ENCODE measurements around the gene ACER2. TPM values are rescaled to one million over a fixed set of nuclear protein-coding genes. Genes with fewer than 3 reads are reported as not detected.
"Not testable (repeated sequence)": the region's sequence is repeated elsewhere in the genome, so short reads cannot be mapped to it uniquely, and the experiment has no call there.

Gene ACER2
- 3.4 TPM for total RNA-seq

GRCh38 chr9:19408693-19409400 lies at the start of gene ACER2:
Gene ACER2 (plus strand): TSS chr9:19409009. CDS start chr9:19409085, 76 bp downstream.
- DNase-seq (ENCODE audit: low spot score) = peak; percentile 94

- DNase-seq (ENCODE audit: low spot score) = no peak
Measured at GRCh38 chr9:19369107-19369506, 39.7 kb upstream of the ACER2 start.

GRCh38 chr9:19371942-19372341 lies 36.9 kb upstream of the ACER2 start:
- DNase-seq (ENCODE audit: low spot score) = no peak

GRCh38 chr9:19372567-19372966 lies 36.2 kb upstream of the ACER2 start:
- no peak for DNase-seq (ENCODE audit: low spot score)

GRCh38 chr9:19373527-19373926 lies 35.3 kb upstream of the ACER2 start:
- DNase-seq (ENCODE audit: low spot score) = no peak

- no peak for DNase-seq (ENCODE audit: low spot score)
Measured at GRCh38 chr9:19375538-19375937, 33.3 kb upstream of the ACER2 start.

GRCh38 chr9:19376931-19377330 lies 31.9 kb upstream of the ACER2 start:
- DNase-seq (ENCODE audit: low spot score) = no peak

- no peak for DNase-seq (ENCODE audit: low spot score)
Measured at GRCh38 chr9:19378164-19378563, 30.6 kb upstream of the ACER2 start.

- no peak for DNase-seq (ENCODE audit: low spot score)
Measured at GRCh38 chr9:19378647-19379046, 30.2 kb upstream of the ACER2 start.

GRCh38 chr9:19379283-19379682 lies 29.5 kb upstream of the ACER2 start:
- no peak for DNase-seq (ENCODE audit: low spot score)

- DNase-seq (ENCODE audit: low spot score) = peak; percentile 20
Measured at GRCh38 chr9:19379697-19380046, 29.1 kb upstream of the ACER2 start.

GRCh38 chr9:19380826-19381075 lies 28.1 kb upstream of the ACER2 start:
- DNase-seq (ENCODE audit: low spot score) = no peak

- DNase-seq (ENCODE audit: low spot score) = no peak
Measured at GRCh38 chr9:19381656-19382055, 27.2 kb upstream of the ACER2 start.

GRCh38 chr9:19385212-19385611 lies 23.6 kb upstream of the ACER2 start:
- DNase-seq (ENCODE audit: low spot score) = not testable (repeated sequence)

- no peak for DNase-seq (ENCODE audit: low spot score)
Measured at GRCh38 chr9:19385786-19386501, 22.9 kb upstream of the ACER2 start.

- DNase-seq (ENCODE audit: low spot score) = no peak
Measured at GRCh38 chr9:19386502-19387044, 22.2 kb upstream of the ACER2 start.

GRCh38 chr9:19387317-19387716 lies 21.5 kb upstream of the ACER2 start:
- DNase-seq (ENCODE audit: low spot score) = no peak

- not testable (repeated sequence) for DNase-seq (ENCODE audit: low spot score)
Measured at GRCh38 chr9:19389539-19389938, 19.3 kb upstream of the ACER2 start.

- no peak for DNase-seq (ENCODE audit: low spot score)
Measured at GRCh38 chr9:19397845-19398244, 11.0 kb upstream of the ACER2 start.

- DNase-seq (ENCODE audit: low spot score) = not testable (repeated sequence)
Measured at GRCh38 chr9:19403231-19403630, 5.6 kb upstream of the ACER2 start.

GRCh38 chr9:19404283-19405075 lies 4.3 kb upstream of the ACER2 start:
- peak; percentile 46 for DNase-seq (ENCODE audit: low spot score)

GRCh38 chr9:19405771-19406170 lies 3.0 kb upstream of the ACER2 start:
- no peak for DNase-seq (ENCODE audit: low spot score)

- DNase-seq (ENCODE audit: low spot score) = no peak
Measured at GRCh38 chr9:19408316-19408692, 505 bp upstream of the ACER2 start.
